ENCODE measurements around the gene STX10. TPM values are rescaled to one million over a fixed set of nuclear protein-coding genes. Genes with fewer than 3 reads are reported as not detected.

STX10 gene
- total and polyA plus RNA-seq, 9 of the 15 experiments (the other 6 are each of a cell fraction or from before 2014, with no cell fraction given), result 0.51 to 66.3 (median 31.0) TPM

GRCh38 chr19:13155472-13156359 is 5.5 kb upstream of the STX10 start (continued):
- TF ChIP-seq ERF (CRISPR knock-in tag; IDR thresholded peaks at IDR 0.05), result 0 out of 2 replicates have a peak, but pooled peaks have one; percentile 37
- TF ChIP-seq DMBX1 (CRISPR knock-in tag; IDR thresholded peaks at IDR 0.05; ENCODE audit: borderline replicate concordance), result no peak
- TF ChIP-seq JUNB (CRISPR knock-in tag; conservative IDR thresholded peaks at IDR 0.05), result no peak
- TF ChIP-seq ZNF830 (CRISPR knock-in tag; IDR thresholded peaks at IDR 0.05), result no peak
- TF ChIP-seq TBP (optimal IDR thresholded peaks at IDR 0.05; ENCODE audit: low read depth, low read length), result no peak
- peak; percentile 44 to 86 for TF ChIP-seq MAZ (CRISPR knock-in tag; conservative IDR thresholded peaks at IDR 0.05 in 1 of 2, IDR thresholded peaks at IDR 0.05 in 1 of 2)
- no peak for TF ChIP-seq TFE3 (CRISPR knock-in tag; IDR thresholded peaks at IDR 0.05)
- no peak for TF ChIP-seq GMEB1 (CRISPR knock-in tag; IDR thresholded peaks at IDR 0.05)
- peak; percentile 7 to 30; a peak in 2 of 4 replicates for TF ChIP-seq MNT (conservative IDR thresholded peaks at IDR 0.05)
- TF ChIP-seq DDX20 (tag; IDR thresholded peaks at IDR 0.05; ENCODE audit: low read depth), result no peak
- no peak for TF ChIP-seq ZFP1 (CRISPR knock-in tag; IDR thresholded peaks at IDR 0.05)
- no peak for TF ChIP-seq GATAD2A (IDR thresholded peaks at IDR 0.05)
- no peak; the same call in 1 of the 2 replicates for TF ChIP-seq NFIC (IDR thresholded peaks at IDR 0.05)
- peak; percentile 11; the same call in 1 of the 2 replicates for TF ChIP-seq ZFP91 (CRISPR knock-in tag; IDR thresholded peaks at IDR 0.05)
- no peak for TF ChIP-seq PHF20 (IDR thresholded peaks at IDR 0.05; ENCODE audit: partially characterized antibody)
- no peak for TF ChIP-seq L3MBTL2 (IDR thresholded peaks at IDR 0.05)
- TF ChIP-seq GATAD2B (IDR thresholded peaks at IDR 0.05; ENCODE audit: borderline replicate concordance), result no peak
- peak; percentile 87 for TF ChIP-seq NCOR1 (IDR thresholded peaks at IDR 0.05)
- TF ChIP-seq ETV1 (tag; conservative IDR thresholded peaks at IDR 0.05; ENCODE audit: low read depth), result peak; percentile 84
- peak; percentile 61 for TF ChIP-seq GABPA (tag; conservative IDR thresholded peaks at IDR 0.05; ENCODE audit: low read depth)
- TF ChIP-seq RAD21 (CRISPR knock-in tag; conservative IDR thresholded peaks at IDR 0.05 in 1 of 2, IDR thresholded peaks at IDR 0.05 in 1 of 2), result no peak

Measured in K562 (cell line).